DOHH2 (cell line): ENCODE data around the gene DBR1.

ENCODE experiments used
- H3F3A ChIP-seq: fragments of 200-600 bp; sonication (generic), shearing (Covaris generic); 2 replicates; pipeline ENCODE4 v1.6.0; 2016; ENCODE audit warnings: antibody characterized with exemption, mild to moderate bottlenecking; ENCODE audit not compliant: control insufficient read depth, insufficient read depth
- H3K27ac ChIP-seq: fragments of 200-600 bp; sonication (generic); 2 replicates; pipeline ENCODE4 v1.5.1; 2014; ENCODE audit warnings: low read depth, mild to moderate bottlenecking, low read length, moderate library complexity
- H3K27me3 ChIP-seq: fragments of 200-600 bp; sonication (generic); 2 replicates; pipeline ENCODE4 v1.6.1; 2014; ENCODE audit warnings: mild to moderate bottlenecking, low read length, mixed read lengths; ENCODE audit not compliant: control insufficient read depth
- H3K36me3 ChIP-seq: fragments of 200-600 bp; sonication (generic); 2 replicates; pipeline ENCODE4 v1.6.1; 2014; ENCODE audit warnings: mild to moderate bottlenecking, low read length, moderate library complexity, mixed read lengths; ENCODE audit not compliant: control insufficient read depth
- H3K4me1 ChIP-seq: fragments of 200-600 bp; sonication (generic); 2 replicates; pipeline ENCODE4 v1.6.1; 2014; ENCODE audit warnings: mild to moderate bottlenecking, low read length, mixed read lengths; ENCODE audit not compliant: control insufficient read depth
- H3K4me2 ChIP-seq: fragments of 200-600 bp; sonication (generic); 2 replicates; pipeline ENCODE4 v1.6.0; 2014; ENCODE audit warnings: mild to moderate bottlenecking, low read length, moderate library complexity
- H3K4me3 ChIP-seq: fragments of 200-600 bp; sonication (generic); 2 replicates; pipeline ENCODE4 v1.5.1; 2014; ENCODE audit warnings: mild to moderate bottlenecking, low read length, mixed read lengths
- H3K79me2 ChIP-seq: fragments of 200-600 bp; sonication (generic); 2 replicates; pipeline ENCODE4 v1.6.1; 2014; ENCODE audit warnings: mild to moderate bottlenecking, low read length, mixed read lengths; ENCODE audit not compliant: control insufficient read depth
- H3K9me2 ChIP-seq: fragments of 200-600 bp; sonication (generic); replicated peaks from 2 replicates; pipeline ENCODE4 v1.6.1; 2014; ENCODE audit warnings: mild to moderate bottlenecking, low read length, mixed read lengths; ENCODE audit not compliant: control insufficient read depth
- H3K9me3 ChIP-seq: fragments of 200-600 bp; sonication (generic); 2 replicates; pipeline ENCODE4 v1.6.1; 2014; ENCODE audit warnings: antibody characterized with exemption, low read length, mixed read lengths; ENCODE audit not compliant: control insufficient read depth, insufficient read depth
- H4K20me1 ChIP-seq: fragments of 200-600 bp; sonication (generic); 2 replicates; pipeline ENCODE4 v1.6.0; 2014; ENCODE audit warnings: low read depth, mild to moderate bottlenecking, antibody characterized with exemption, low read length, moderate library complexity; ENCODE audit not compliant: control insufficient read depth, insufficient read depth
- CTCF ChIP-seq: fragments of 200-600 bp; sonication (generic); IDR thresholded peaks from one replicate; pipeline ENCODE4 v1.5.1; 2014; ENCODE audit warnings: antibody characterized with exemption, mild to moderate bottlenecking, low read depth, low read length; ENCODE audit not compliant: poor library complexity, severe bottlenecking
- EZH2phosphoT487 ChIP-seq: fragments of 200-600 bp; sonication (generic); IDR thresholded peaks from 2 replicates; pipeline ENCODE4 v1.6.1; 2017; ENCODE audit warnings: borderline replicate concordance, mild to moderate bottlenecking, antibody characterized with exemption, low read length, moderate library complexity, mixed read lengths

The DBR1 gene, protein sequence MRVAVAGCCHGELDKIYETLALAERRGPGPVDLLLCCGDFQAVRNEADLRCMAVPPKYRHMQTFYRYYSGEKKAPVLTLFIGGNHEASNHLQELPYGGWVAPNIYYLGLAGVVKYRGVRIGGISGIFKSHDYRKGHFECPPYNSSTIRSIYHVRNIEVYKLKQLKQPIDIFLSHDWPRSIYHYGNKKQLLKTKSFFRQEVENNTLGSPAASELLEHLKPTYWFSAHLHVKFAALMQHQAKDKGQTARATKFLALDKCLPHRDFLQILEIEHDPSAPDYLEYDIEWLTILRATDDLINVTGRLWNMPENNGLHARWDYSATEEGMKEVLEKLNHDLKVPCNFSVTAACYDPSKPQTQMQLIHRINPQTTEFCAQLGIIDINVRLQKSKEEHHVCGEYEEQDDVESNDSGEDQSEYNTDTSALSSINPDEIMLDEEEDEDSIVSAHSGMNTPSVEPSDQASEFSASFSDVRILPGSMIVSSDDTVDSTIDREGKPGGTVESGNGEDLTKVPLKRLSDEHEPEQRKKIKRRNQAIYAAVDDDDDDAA

GRCh38 chr3:138174421-138175131 lies at the start of gene DBR1:
TSS of gene DBR1 (minus strand) at chr3:138174921. CDS start at chr3:138174795, 126 bp downstream.
- H4K20me1 ChIP-seq, result no peaks in the 10 kb centered on the region
- H3F3A ChIP-seq, result no peaks in the 10 kb centered on the region; the same call in 1 of the 2 replicates
- H3K36me3 ChIP-seq, result peaks cover 37% of the 10 kb centered on the region
- peaks cover 41% of the 10 kb centered on the region for H3K79me2 ChIP-seq
- no peaks in the 10 kb centered on the region for H3K27me3 ChIP-seq
- peaks cover 29% of the 10 kb centered on the region for H3K4me1 ChIP-seq
- peak within 1 kb of the TSS; percentile 99 for H3K4me2 ChIP-seq
- H3K27ac ChIP-seq, result peak within 1 kb of the TSS; percentile 61
- no peaks in the 10 kb centered on the region for H3K9me2 ChIP-seq
- TF ChIP-seq EZH2phosphoT487 (no peak), CTCF (no peak)
- peak within 1 kb of the TSS; percentile 98 for H3K4me3 ChIP-seq
- no peaks in the 10 kb centered on the region for H3K9me3 ChIP-seq

DNA sequence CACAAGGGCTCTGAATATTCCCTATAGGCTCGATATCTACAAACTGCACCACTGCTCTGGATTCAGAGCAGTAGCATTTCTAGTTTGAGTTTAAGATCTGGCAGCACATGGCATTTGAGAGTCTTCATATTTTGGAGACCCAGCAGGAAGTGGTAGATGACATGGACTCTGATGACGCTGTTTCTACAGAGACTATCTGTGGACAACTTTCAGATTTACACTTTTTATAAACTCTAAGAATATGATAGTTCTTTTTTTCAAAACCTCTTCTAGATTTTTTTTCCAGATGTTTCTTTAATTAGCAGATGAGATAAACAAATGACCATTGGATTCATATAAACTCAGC lies 48.2 kb upstream of the DBR1 start:
- no peaks in the 10 kb centered on the region for H3F3A ChIP-seq
- no peaks in the 10 kb centered on the region for H3K9me2 ChIP-seq
- no peaks in the 10 kb centered on the region for H4K20me1 ChIP-seq
- no peak overlapping the region for H3K27ac ChIP-seq
- no peak overlapping the region for H3K4me3 ChIP-seq
- H3K27me3 ChIP-seq, result no peaks in the 10 kb centered on the region
- no peak for TF ChIP-seq CTCF
- TF ChIP-seq EZH2phosphoT487, result no peak
- H3K9me3 ChIP-seq, result no peaks in the 10 kb centered on the region
- H3K36me3 ChIP-seq, result peaks cover 53% of the 10 kb centered on the region
- H3K4me1 ChIP-seq, result no peaks in the 10 kb centered on the region
- no peak overlapping the region for H3K4me2 ChIP-seq
- H3K79me2 ChIP-seq, result peaks cover 35% of the 10 kb centered on the region

- Histone ChIP-seq H3K36me3 (peaks cover 49% of the 10 kb centered on the region), H3K4me1 (no peaks in the 10 kb centered on the region), H3K9me2 (no peaks in the 10 kb centered on the region), H3K27ac (no peak overlapping the region), H3K27me3 (no peaks in the 10 kb centered on the region), H3K79me2 (peaks cover 41% of the 10 kb centered on the region), H3F3A (no peaks in the 10 kb centered on the region), H3K9me3 (no peaks in the 10 kb centered on the region), H3K4me2 (no peak overlapping the region), H4K20me1 (no peaks in the 10 kb centered on the region), H3K4me3 (no peak overlapping the region)
- no peak for TF ChIP-seq EZH2phosphoT487
- TF ChIP-seq CTCF, result no peak
Measured at GRCh38 chr3:138222131-138222941, 47.6 kb upstream of the DBR1 start.
